ENCODE results near the gene NAV3. TPM values are rescaled to one million over a fixed set of nuclear protein-coding genes. Genes with fewer than 3 reads are reported as not detected.
A peak's percentile ranks its signal among the peaks of the same experiment; 100 is the strongest.

The NAV3 gene
- total and polyA plus RNA-seq, 10 donors = 0.74 to 111 (median 40.4) TPM

- Histone ChIP-seq H3K36me3 (no peaks in the 10 kb centered on the region), H3K27ac (peak overlapping the region in 3 of 8 donors; percentile 68 to 82 (median 73)), H3K4me3 (peak overlapping the region in 5 of 8 donors; percentile 22 to 65 (median 37)), H3K9me3 (peaks cover 0 to 5% (median 0%) of the 10 kb centered on the region in 8 donors), H3K27me3 (replicated peaks in 1 of 7) (no peaks in the 10 kb centered on the region), H3K4me1 (peaks cover 0 to 7% (median 4%) of the 10 kb centered on the region in 6 donors)
- DNase-seq = no peak
- TF ChIP-seq POLR2AphosphoS5 (IDR thresholded peaks at IDR 0.05) = no peak
- no peak for TF ChIP-seq CTCF (IDR thresholded peaks at IDR 0.05 in 8 of 11, conservative IDR thresholded peaks at IDR 0.05 in 3 of 11)
- TF ChIP-seq POLR2A (IDR thresholded peaks at IDR 0.05) = no peak
- intact Hi-C loops (cut with DNase I; ENCODE audit: low total_unique reads) = no loop called here
- 54 to 84% (median 73%) methylated on average over 2 of the region's 2 CpGs for WGBS, 5 donors
These were observed 3.9 kb downstream of the NAV3 start for GRCh38 chr12:77834618-77835017.

DNA sequence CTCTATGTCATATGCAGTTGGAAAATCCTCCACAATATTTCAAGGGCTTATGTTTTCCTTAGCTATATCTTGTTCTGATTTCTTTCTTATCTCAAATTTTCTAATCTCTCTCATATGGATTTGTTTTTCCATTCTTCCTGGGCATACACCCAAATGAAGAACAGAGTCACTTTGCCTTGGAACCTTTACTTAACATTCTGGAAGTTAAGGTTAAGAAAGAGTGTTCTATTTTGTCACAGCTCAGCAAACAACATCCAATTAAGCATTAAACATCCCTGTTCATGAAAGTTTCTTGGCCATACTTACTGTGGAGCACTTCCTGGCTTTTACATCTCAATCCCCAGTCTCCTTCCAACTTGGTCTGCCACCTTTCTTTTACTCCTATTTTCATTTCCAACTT lies 5.3 kb downstream of the NAV3 start:
- intact Hi-C loops (cut with DNase I; ENCODE audit: low total_unique reads) = no loop called here
- TF ChIP-seq POLR2A (IDR thresholded peaks at IDR 0.05) = no peak
- TF ChIP-seq CTCF (IDR thresholded peaks at IDR 0.05 in 8 of 11, conservative IDR thresholded peaks at IDR 0.05 in 3 of 11) = no peak
- TF ChIP-seq POLR2AphosphoS5 (IDR thresholded peaks at IDR 0.05) = no peak
- H3K4me1 ChIP-seq = peaks cover 0 to 4% (median 0%) of the 10 kb centered on the region in 6 donors
- DNase-seq = no peak
- no peaks in the 10 kb centered on the region for H3K27me3 ChIP-seq (replicated peaks in 1 of 7)
- peak overlapping the region in 2 of 8 donors; percentile 51 to 65 for H3K4me3 ChIP-seq
- no peaks in the 10 kb centered on the region for H3K36me3 ChIP-seq
- H3K27ac ChIP-seq = peak overlapping the region in 4 of 8 donors; percentile 3 to 41 (median 9)
- peaks cover 0 to 5% (median 0%) of the 10 kb centered on the region in 8 donors for H3K9me3 ChIP-seq

GRCh38 chr12:77837876-77838291 lies 7.2 kb downstream of the NAV3 start:
- Histone ChIP-seq H3K4me3 (no peak overlapping the region), H3K9me3 (peaks cover 0 to 5% (median 0%) of the 10 kb centered on the region in 8 donors), H3K27me3 (replicated peaks in 1 of 7) (no peaks in the 10 kb centered on the region), H3K4me1 (peaks cover 0 to 6% (median 0%) of the 10 kb centered on the region in 6 donors), H3K36me3 (no peaks in the 10 kb centered on the region), H3K27ac (peak overlapping the region in 1 of 8 donors; percentile 26)
- WGBS, 5 donors = 43 to 70% (median 51%) methylated on average over 3 of the region's 3 CpGs
- DNase-seq = no peak
- intact Hi-C loops (cut with DNase I; ENCODE audit: low total_unique reads) = no loop called here
- no peak for TF ChIP-seq CTCF (IDR thresholded peaks at IDR 0.05 in 8 of 11, conservative IDR thresholded peaks at IDR 0.05 in 3 of 11)
- no peak for TF ChIP-seq POLR2AphosphoS5 (IDR thresholded peaks at IDR 0.05)
- TF ChIP-seq POLR2A (IDR thresholded peaks at IDR 0.05) = no peak

DNA sequence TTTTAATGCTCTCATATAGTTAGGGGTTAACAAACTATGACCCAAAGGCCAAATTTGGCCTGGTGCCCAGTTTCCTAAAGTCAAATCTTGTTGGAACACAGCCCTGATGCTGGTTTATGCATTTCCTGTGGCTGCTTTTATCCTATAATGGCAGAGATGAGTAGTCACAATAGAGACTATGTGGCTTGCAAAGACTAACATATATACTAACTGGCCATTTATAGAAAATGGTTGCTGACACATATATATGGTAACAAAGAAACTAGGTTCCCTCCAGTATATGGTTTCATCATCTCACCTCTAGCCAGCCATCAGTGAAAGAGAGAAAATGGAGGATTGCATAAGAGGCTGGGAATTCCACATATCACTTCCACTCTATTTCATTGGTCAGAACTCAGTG lies 10.8 kb downstream of the NAV3 start:
- intact Hi-C loops (cut with DNase I; ENCODE audit: low total_unique reads) = no loop called here
- peaks cover 0 to 6% (median 0%) of the 10 kb centered on the region in 6 donors for H3K4me1 ChIP-seq
- H3K27ac ChIP-seq = peak overlapping the region in 1 of 8 donors; percentile 4
- TF ChIP-seq POLR2A (IDR thresholded peaks at IDR 0.05) = no peak
- TF ChIP-seq POLR2AphosphoS5 (IDR thresholded peaks at IDR 0.05) = no peak
- no peak for TF ChIP-seq CTCF (IDR thresholded peaks at IDR 0.05 in 8 of 11, conservative IDR thresholded peaks at IDR 0.05 in 3 of 11)
- H3K9me3 ChIP-seq = no peaks in the 10 kb centered on the region
- DNase-seq = no peak
- no peaks in the 10 kb centered on the region for H3K27me3 ChIP-seq (replicated peaks in 1 of 7)
- no peak overlapping the region for H3K4me3 ChIP-seq
- H3K36me3 ChIP-seq = no peaks in the 10 kb centered on the region

Data from spleen (tissue), 11 donors.